Measurements from ENCODE around the gene PMS2. TPM values are rescaled to one million over a fixed set of nuclear protein-coding genes. Genes with fewer than 3 reads are reported as not detected.
"Not testable (repeated sequence)": the region's sequence is repeated elsewhere in the genome, so short reads cannot be mapped to it uniquely, and the experiment has no call there.

The PMS2 gene
- total and polyA plus RNA-seq, 8 donors = 11.8 to 21.9 (median 19.8) TPM

DNA sequence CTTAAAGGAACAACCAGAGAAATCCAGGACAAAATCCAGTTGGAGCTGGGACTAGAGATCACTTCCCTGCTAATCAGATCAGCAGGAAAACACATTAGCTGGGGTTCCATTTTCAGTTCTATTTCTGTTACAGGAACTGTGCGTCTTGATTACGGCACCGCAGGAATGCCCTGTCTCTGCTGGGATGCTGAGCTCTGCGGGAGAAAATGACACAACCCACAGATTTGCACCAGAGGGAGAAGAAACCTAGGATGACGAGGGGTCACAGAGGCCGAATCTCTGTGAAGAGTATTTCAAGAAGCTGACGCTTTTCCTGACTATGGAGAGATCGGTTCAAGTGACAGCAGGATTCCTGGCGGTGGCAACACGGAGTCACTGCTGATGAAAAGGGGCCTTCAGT is 78.6 kb downstream of the PMS2 start:
- H3K9me3 ChIP-seq; H3K36me3 ChIP-seq; DNase-seq; H3K4me1 ChIP-seq; H3K27me3 ChIP-seq; H3K27ac ChIP-seq; ATAC-seq; H3K4me3 ChIP-seq; intact Hi-C loops (cut with DNase I): not testable (repeated sequence)

DNA sequence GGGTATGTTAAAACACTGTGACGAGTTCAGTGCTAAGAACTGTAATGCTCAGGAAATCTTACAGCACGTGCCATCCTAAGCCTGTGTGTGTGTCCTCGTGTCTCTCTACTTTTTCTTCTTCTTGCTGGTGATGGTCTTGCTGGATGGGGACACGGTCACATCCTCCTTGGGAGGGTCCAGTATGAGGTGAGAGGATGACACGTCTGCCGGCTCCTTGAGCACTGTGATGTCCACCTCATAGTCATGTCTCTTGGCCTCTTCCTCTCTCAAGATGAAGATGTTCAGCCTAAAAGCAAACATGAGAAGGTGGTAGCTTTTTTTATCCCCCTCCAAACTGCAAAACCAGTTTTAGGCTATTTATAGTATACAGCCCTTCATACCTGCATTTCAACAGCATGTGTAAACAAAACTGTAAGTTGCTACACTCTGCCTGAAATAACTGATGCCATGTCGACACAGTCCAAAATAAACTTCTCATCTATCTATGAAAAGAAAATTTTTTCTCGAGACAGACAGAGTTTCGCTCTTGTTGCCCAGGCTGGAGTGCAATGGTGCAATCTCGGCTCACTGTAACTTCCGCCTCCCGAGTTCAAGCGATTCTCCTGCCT is 82.5 kb downstream of the PMS2 start:
- H3K27me3 ChIP-seq; H3K9me3 ChIP-seq; H3K27ac ChIP-seq; intact Hi-C loops (cut with DNase I); H3K4me1 ChIP-seq; H3K36me3 ChIP-seq; H3K4me3 ChIP-seq; DNase-seq: not testable (repeated sequence)
- peak; percentile 89 for ATAC-seq

GRCh38 chr7:5924630-5925029 is 84.2 kb downstream of the PMS2 start:
- H3K27me3 ChIP-seq; H3K4me1 ChIP-seq; H3K36me3 ChIP-seq; H3K4me3 ChIP-seq; H3K9me3 ChIP-seq; ATAC-seq; DNase-seq; H3K27ac ChIP-seq; intact Hi-C loops (cut with DNase I): not testable (repeated sequence)

- H3K4me3 ChIP-seq; intact Hi-C loops (cut with DNase I); H3K27me3 ChIP-seq; H3K36me3 ChIP-seq; ATAC-seq; DNase-seq; H3K9me3 ChIP-seq; H3K27ac ChIP-seq; H3K4me1 ChIP-seq: not testable (repeated sequence)
These were observed 84.7 kb downstream of the PMS2 start for GRCh38 chr7:5924180-5924579.

Other genes with a start within 250 kb of the PMS2 start
- gene RNF216, start 227.4 kb downstream of the PMS2 start, total RNA-seq = 10 to 100 TPM; 28.4 to 34.4 TPM
- 10 to 100 TPM; 26.2 to 34.4 (median 30.2) TPM for gene RNF216, start 227.4 kb downstream of the PMS2 start, polyA plus RNA-seq (ENCODE audit: insufficient read length in 6 of 6)
- not detected for gene OCM, start 128.3 kb downstream of the PMS2 start, total RNA-seq
- 1 to 10 TPM in 1 of 6 donors, under 1 TPM in 5; 0.40 to 1.2 (median 0.75) TPM for gene OCM, start 128.3 kb downstream of the PMS2 start, polyA plus RNA-seq (ENCODE audit: insufficient read length in 6 of 6)
- gene CCZ1, start 110.3 kb downstream of the PMS2 start, total RNA-seq = 10 to 100 TPM; 64.9 to 80.8 TPM
- 10 to 100 TPM; 66.0 to 72.5 (median 69.0) TPM for gene CCZ1, start 110.3 kb downstream of the PMS2 start, polyA plus RNA-seq (ENCODE audit: insufficient read length in 6 of 6)
- 1 to 10 TPM in 1 of 2 donors, under 1 TPM in 1; 0.09 to 1.5 TPM for gene RSPH10B, start 38.4 kb downstream of the PMS2 start, total RNA-seq
- gene RSPH10B, start 38.4 kb downstream of the PMS2 start, polyA plus RNA-seq (ENCODE audit: insufficient read length in 6 of 6) = 1 to 10 TPM in 4 of 6 donors, under 1 TPM in 2; 0.89 to 5.8 (median 1.4) TPM
- gene AIMP2, start 223 bp upstream of the PMS2 start, total RNA-seq = 10 to 100 TPM; 24.9 to 35.5 TPM
- 10 to 100 TPM; 12.8 to 17.2 (median 15.4) TPM for gene AIMP2, start 223 bp upstream of the PMS2 start, polyA plus RNA-seq (ENCODE audit: insufficient read length in 6 of 6)
- under 1 TPM; 0.26 to 0.29 TPM for gene ANKRD61, start 22.3 kb upstream of the PMS2 start, total RNA-seq
- 1 to 10 TPM; 2.5 to 4.5 (median 3.7) TPM for gene ANKRD61, start 22.3 kb upstream of the PMS2 start, polyA plus RNA-seq (ENCODE audit: insufficient read length in 6 of 6)
- 10 to 100 TPM; 93.2 to 98.9 TPM for gene EIF2AK1, start 50.1 kb upstream of the PMS2 start, total RNA-seq
- 100 to 1,000 TPM in 1 of 6 donors, 10 to 100 TPM in 5; 89.9 to 104 (median 92.2) TPM for gene EIF2AK1, start 50.1 kb upstream of the PMS2 start, polyA plus RNA-seq (ENCODE audit: insufficient read length in 6 of 6)
- 1 to 10 TPM; 8.0 to 8.7 TPM for gene USP42, start 95.9 kb upstream of the PMS2 start, total RNA-seq
- 10 to 100 TPM; 13.1 to 14.8 (median 14.2) TPM for gene USP42, start 95.9 kb upstream of the PMS2 start, polyA plus RNA-seq (ENCODE audit: insufficient read length in 6 of 6)